Lower leg skin (tissue), 4 donors: ENCODE data around the gene TBC1D2. TPM values are rescaled to one million over a fixed set of nuclear protein-coding genes. Genes with fewer than 3 reads are reported as not detected.

Source experiments
- DNase-seq, 2 donors: peaks; one replicate each; pipeline ENCODE4 v3.0.0-alpha.2; 2019; ENCODE audit warnings: low spot score in 2 of 2
- H3K4me3 ChIP-seq: fragments of 200-600 bp; sonication (generic); 2 replicates; pipeline ENCODE4 v1.5.1; 2017; ENCODE audit warnings: mild to moderate bottlenecking, low read depth; ENCODE audit not compliant: poor library complexity, severe bottlenecking
- POLR2A ChIP-seq, 2 donors: fragments of 450-650 bp; IDR thresholded peaks; one replicate each; pipeline ENCODE4 v1.6.1; 2016 to 2017; ENCODE audit warnings: antibody characterized with exemption in 2 of 2, mild to moderate bottlenecking in 1 of 2, moderate library complexity in 1 of 2
- WGBS, 2 donors: methylation state at CpG; one replicate each; pipeline ENCODE4 v1.1.5; 2018; 5-methylcytosine and 5-hydroxymethylcytosine counted together
- intact Hi-C: fragments of 100-400 bp; cut with DNase I; formaldehyde crosslinking; loops from one replicate; pipeline ENCODE4 v1.15.0; 2023; ENCODE audit warnings: low total_unique reads
- total RNA-seq, 4 donors: library from RNA; depleted of rRNA; stranded (reverse); fragments of >200 nt; gene quantifications; one replicate each; pipeline ENCODE4 v1.1.0, GENCODE V29; 2016
- TF ChIP-seq, protein P1 (sequence below), 3 donors: fragments of 450-650 bp; IDR thresholded peaks; one replicate each; pipeline ENCODE4 v1.5.1; 2016; ENCODE audit warnings: antibody characterized with exemption in 3 of 3, mild to moderate bottlenecking in 3 of 3, moderate library complexity in 2 of 3

The TBC1D2 gene
- total RNA-seq, 4 donors from 2014 or later, result 35.4 to 56.3 (median 45.9) TPM

DNA sequence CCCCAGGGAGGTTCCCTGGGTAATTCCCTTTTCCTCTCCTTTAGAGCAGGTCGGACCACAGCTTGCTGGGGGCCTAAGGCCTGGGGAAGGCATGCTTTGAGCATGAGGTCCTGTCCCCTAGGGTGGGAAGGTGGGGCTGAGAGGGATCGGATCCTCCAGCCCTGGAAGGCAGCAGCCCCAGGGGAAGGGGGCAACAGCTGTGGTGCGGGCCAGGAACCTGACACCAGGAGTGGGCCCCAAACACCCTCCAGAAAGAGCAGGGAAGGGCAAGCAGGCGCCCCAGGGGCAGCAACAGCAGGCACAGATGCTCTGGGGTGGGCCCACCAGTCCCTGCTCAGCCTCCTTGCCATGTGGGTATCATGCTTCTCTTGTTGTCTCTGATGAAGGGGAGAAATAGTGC is 59.8 kb downstream of the TBC1D2 start:
- TF ChIP-seq, protein P1, sequence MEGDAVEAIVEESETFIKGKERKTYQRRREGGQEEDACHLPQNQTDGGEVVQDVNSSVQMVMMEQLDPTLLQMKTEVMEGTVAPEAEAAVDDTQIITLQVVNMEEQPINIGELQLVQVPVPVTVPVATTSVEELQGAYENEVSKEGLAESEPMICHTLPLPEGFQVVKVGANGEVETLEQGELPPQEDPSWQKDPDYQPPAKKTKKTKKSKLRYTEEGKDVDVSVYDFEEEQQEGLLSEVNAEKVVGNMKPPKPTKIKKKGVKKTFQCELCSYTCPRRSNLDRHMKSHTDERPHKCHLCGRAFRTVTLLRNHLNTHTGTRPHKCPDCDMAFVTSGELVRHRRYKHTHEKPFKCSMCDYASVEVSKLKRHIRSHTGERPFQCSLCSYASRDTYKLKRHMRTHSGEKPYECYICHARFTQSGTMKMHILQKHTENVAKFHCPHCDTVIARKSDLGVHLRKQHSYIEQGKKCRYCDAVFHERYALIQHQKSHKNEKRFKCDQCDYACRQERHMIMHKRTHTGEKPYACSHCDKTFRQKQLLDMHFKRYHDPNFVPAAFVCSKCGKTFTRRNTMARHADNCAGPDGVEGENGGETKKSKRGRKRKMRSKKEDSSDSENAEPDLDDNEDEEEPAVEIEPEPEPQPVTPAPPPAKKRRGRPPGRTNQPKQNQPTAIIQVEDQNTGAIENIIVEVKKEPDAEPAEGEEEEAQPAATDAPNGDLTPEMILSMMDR (IDR thresholded peaks at IDR 0.05), result no peak
- no peak for TF ChIP-seq POLR2A (IDR thresholded peaks at IDR 0.05)
- no peak overlapping the region for H3K4me3 ChIP-seq
- intact Hi-C loops, result no loop called here
- no peak for DNase-seq
- WGBS, 2 donors, result 78 to 85% methylated on average over 3 to 4 of the region's 4 CpGs

DNA sequence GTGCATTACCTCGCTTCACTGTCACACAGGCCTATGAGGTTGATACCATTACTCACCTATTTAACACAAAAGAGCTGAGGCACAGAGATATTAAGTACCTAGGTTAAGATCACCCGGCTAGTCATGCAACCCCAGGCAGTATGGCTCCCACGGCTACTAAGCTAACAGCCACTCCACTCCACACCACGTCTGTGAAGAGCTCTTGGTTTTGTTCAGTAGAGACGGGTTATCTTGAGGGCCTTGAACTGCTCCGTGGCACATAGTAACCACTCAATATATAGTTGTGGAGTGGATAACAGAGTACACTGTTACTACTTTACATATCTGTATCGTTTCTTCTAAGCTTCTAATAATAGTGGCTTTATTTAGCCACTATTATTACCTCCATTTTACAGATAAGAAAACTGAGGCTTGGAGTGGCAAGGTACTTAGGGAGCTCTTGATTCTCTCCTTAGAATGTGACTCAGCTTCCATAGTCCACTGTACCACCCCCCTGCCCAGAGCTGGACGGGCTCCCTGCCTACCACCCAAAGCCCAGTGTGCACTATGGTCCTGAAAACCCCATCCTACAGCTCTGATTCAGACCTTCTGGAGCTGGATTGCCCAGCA is 62.0 kb downstream of the TBC1D2 start:
- intact Hi-C loops, result no loop called here

DNA sequence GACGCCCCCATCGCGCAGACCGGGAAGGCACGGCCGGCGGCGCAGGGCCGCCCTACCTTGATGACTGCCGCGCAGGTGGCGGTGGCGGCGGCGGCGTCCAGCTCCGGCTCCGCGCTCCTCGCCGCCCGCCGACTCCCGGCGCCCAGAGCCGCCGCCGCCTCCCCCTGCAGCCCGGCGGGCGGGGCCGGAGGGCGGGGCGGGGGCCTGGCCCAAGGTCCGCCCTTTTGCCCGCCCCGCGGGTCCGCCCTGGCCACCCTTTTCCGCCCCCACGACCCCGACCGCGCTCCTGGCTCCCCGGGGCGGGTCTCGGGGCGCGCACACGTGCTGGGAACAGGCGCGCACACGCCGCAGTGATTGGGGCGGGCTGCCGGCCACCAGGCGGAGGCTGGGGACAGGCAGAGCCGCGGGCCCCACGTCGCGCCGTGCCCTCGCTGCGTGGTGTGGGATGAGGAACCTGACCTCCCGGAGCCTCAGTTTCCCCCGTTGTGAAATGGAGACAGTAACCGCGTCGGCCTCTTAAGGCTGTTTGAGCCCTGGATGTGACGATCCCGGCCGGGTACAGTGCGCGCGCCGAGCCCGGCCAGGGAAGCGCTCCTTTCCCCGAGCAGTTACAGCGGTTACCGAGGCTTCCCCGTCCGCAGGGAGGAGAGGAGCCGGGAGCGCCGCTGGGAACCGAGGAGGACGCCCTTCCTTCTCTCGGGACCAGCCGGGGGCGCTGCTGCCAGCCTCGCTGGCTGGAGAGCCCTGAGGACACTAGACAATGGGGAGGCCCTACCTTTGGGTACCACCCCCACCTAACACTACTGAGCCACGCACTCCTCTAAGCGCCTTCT is 62.7 kb downstream of the TBC1D2 start, which contains the start of gene CORO2A:
Gene CORO2A (minus strand): TSS at position 135 of the 833 bp plus-strand sequence. CDS start 34,977 bp downstream, outside the sequence.
- H3K4me3 ChIP-seq, result peak within 1 kb of the TSS; percentile 43
- DNase-seq, result peak; percentile 35 to 91

More for the DNA sequence above, 62.0 kb downstream of the TBC1D2 start:
- WGBS, 2 donors, result 51 to 61% methylated on average over 8 of the region's 8 CpGs
- DNase-seq, result no peak
- H3K4me3 ChIP-seq, result no peak overlapping the region
- TF ChIP-seq POLR2A (IDR thresholded peaks at IDR 0.05), result no peak
- TF ChIP-seq, protein P1 (IDR thresholded peaks at IDR 0.05), result no peak

DNA sequence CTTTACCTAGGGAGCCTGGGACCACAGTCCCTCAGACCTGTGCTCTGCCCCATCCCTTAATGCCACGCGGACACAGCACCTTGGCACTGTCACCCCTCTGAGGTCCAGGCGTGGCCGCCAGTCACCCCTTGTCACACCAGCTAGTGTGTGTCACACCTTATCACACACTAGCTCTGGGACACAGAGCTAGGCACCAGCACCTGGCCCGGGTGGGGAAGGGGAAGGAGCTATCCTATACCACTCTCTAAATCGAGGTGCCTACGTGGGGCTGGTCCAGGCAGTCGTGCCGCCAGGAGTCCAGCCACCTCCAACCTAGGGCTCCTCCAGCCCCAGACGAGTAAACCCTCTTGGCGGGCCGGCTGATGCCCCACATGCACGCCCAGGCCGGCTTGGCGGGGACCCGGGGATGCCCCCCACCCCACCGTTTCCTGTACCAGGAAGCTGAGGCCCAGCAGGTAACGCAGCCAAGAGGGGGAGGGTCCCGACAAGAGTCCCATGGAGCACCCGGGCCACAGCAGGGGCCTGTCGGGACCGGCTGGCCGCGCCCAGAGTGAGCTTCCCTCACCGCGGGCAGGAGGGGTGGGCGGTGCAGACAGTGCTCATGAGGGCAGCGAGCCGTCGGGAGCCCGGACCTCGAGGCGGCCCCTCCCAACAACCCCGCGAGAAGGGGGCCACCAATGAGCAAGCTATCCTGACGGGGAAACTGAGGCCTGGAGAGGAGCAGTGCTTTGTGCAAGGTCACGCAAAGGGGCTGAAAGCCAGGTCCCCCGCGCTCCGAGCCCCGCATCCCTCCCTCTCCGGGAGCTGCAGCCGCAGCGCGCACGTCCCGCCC is 63.6 kb downstream of the TBC1D2 start:
- peak in 1 of 2 donors; percentile 30 for DNase-seq
- 0 to 16% methylated on average over 13 to 32 of the region's 47 CpGs for WGBS, 2 donors
- intact Hi-C loops, result no loop called here
- TF ChIP-seq, protein P1 (IDR thresholded peaks at IDR 0.05), result no peak
- no peak for TF ChIP-seq POLR2A (IDR thresholded peaks at IDR 0.05)
- peak overlapping the region; percentile 43 for H3K4me3 ChIP-seq

More for the DNA sequence above, 62.7 kb downstream of the TBC1D2 start, which contains the start of gene CORO2A:
- intact Hi-C loops, result no loop called here
- TF ChIP-seq POLR2A (IDR thresholded peaks at IDR 0.05), result no peak
- TF ChIP-seq, protein P1 (IDR thresholded peaks at IDR 0.05), result no peak
- WGBS, 2 donors, result 1 to 33% methylated on average over 2 to 30 of the region's 95 CpGs

DNA sequence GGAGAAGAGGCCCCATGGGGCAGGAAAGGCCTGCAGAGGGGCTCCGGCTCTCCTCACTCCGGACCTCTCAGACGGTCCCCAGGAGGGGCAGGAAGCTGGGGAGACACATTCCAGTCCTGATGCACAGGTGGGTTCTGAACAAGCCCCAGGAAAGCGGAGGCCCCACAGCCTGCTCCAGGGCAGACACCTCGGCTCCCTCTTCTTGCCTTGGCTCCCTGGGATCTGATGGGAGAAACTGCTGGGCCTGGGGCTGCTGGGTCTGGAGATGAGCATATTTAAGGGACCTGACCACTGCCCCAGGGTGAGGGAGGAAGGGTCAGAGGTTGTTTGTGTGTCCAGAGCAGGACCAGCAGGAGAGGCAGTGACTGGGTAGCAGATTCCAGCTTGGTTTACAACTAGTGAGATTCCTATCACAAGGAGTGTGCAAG is 64.3 kb downstream of the TBC1D2 start:
- TF ChIP-seq, protein P1 (IDR thresholded peaks at IDR 0.05), result no peak
- 40 to 69% methylated on average over 4 to 5 of the region's 5 CpGs for WGBS, 2 donors
- no peak overlapping the region for H3K4me3 ChIP-seq
- intact Hi-C loops, result no loop called here
- DNase-seq, result no peak
